ENCODE results near the gene ACR. TPM values are rescaled to one million over a fixed set of nuclear protein-coding genes. Genes with fewer than 3 reads are reported as not detected.

Gene ACR
- total RNA-seq, 2 donors from 2014 or later: 0.18 TPM; not detected in 1

- H3K27me3 ChIP-seq (ENCODE audit: control insufficient read depth, insufficient read depth, low read length, poor library complexity, severe bottlenecking): peaks cover 54% of the 10 kb centered on the region
- no peak overlapping the region for H3K27ac ChIP-seq (ENCODE audit: low read depth, low read length)
- peak; percentile 18 for TF ChIP-seq CTCF (conservative IDR thresholded peaks at IDR 0.05)
- no peak overlapping the region for H3K4me3 ChIP-seq (ENCODE audit: low read length)
- peaks cover 18% of the 10 kb centered on the region for H3K36me3 Mint-ChIP-seq (ENCODE audit: low read depth)
- no peak overlapping the region for H3K9ac ChIP-seq (ENCODE audit: extremely low read depth, low read length, poor library complexity, severe bottlenecking)
- no peaks in the 10 kb centered on the region for H3K9me3 Mint-ChIP-seq
- H3K4me1 Mint-ChIP-seq: no peaks in the 10 kb centered on the region
- H3K27me3 Mint-ChIP-seq (ENCODE audit: insufficient read depth): peaks cover 61% of the 10 kb centered on the region
- no peaks in the 10 kb centered on the region for H3K9me3 ChIP-seq (ENCODE audit: control insufficient read depth, low read length)
- WGBS, 2 experiments (ENCODE audit: insufficient coverage in 1 of 2, insufficient read length in 1 of 2): 85 to 88% methylated on average over 9 to 10 of the region's 10 CpGs
- H3K4me3 Mint-ChIP-seq: no peak overlapping the region
- DNase-seq: no peak
- peaks cover 3% of the 10 kb centered on the region for H3K36me3 ChIP-seq (ENCODE audit: control insufficient read depth, insufficient read depth, low read length)
- no peaks in the 10 kb centered on the region for H3K4me1 ChIP-seq (ENCODE audit: control insufficient read depth, insufficient read depth, low read length)
- H3K27ac Mint-ChIP-seq: no peak overlapping the region
Observed at GRCh38 chr22:50717709-50718351, 20.2 kb upstream of the ACR start.

GRCh38 chr22:50718352-50718709 lies 19.7 kb upstream of the ACR start:
- TF ChIP-seq CTCF (conservative IDR thresholded peaks at IDR 0.05): no peak
- Histone ChIP-seq H3K36me3 (ENCODE audit: control insufficient read depth, insufficient read depth, low read length) (peaks cover 3% of the 10 kb centered on the region), H3K27me3 (ENCODE audit: control insufficient read depth, insufficient read depth, low read length, poor library complexity, severe bottlenecking) (peaks cover 54% of the 10 kb centered on the region), H3K27ac (ENCODE audit: low read depth, low read length) (no peak overlapping the region), H3K4me3 (ENCODE audit: low read length) (no peak overlapping the region), H3K9ac (ENCODE audit: extremely low read depth, low read length, poor library complexity, severe bottlenecking) (no peak overlapping the region), H3K4me1 (ENCODE audit: control insufficient read depth, insufficient read depth, low read length) (no peaks in the 10 kb centered on the region), H3K9me3 (ENCODE audit: control insufficient read depth, low read length) (no peaks in the 10 kb centered on the region)
- 93 to 95% methylated on average over 7 to 10 of the region's 10 CpGs for WGBS, 2 experiments (ENCODE audit: insufficient coverage in 1 of 2, insufficient read length in 1 of 2)
- Mint-ChIP-seq H3K27me3 (ENCODE audit: insufficient read depth) (peaks cover 66% of the 10 kb centered on the region), H3K27ac (no peak overlapping the region), H3K4me1 (no peaks in the 10 kb centered on the region), H3K9me3 (no peaks in the 10 kb centered on the region), H3K36me3 (ENCODE audit: low read depth) (peaks cover 20% of the 10 kb centered on the region), H3K4me3 (no peak overlapping the region)
- no peak for DNase-seq

GRCh38 chr22:50719814-50720300 lies 18.1 kb upstream of the ACR start:
- H3K4me1 ChIP-seq (ENCODE audit: control insufficient read depth, insufficient read depth, low read length): no peaks in the 10 kb centered on the region
- Mint-ChIP-seq H3K9me3 (no peaks in the 10 kb centered on the region), H3K36me3 (ENCODE audit: low read depth) (peaks cover 20% of the 10 kb centered on the region), H3K4me3 (peak overlapping the region; percentile 22), H3K27ac (no peak overlapping the region), H3K4me1 (no peaks in the 10 kb centered on the region), H3K27me3 (ENCODE audit: insufficient read depth) (peaks cover 72% of the 10 kb centered on the region)
- H3K9ac ChIP-seq (ENCODE audit: extremely low read depth, low read length, poor library complexity, severe bottlenecking): no peak overlapping the region
- H3K36me3 ChIP-seq (ENCODE audit: control insufficient read depth, insufficient read depth, low read length): peaks cover 3% of the 10 kb centered on the region
- TF ChIP-seq CTCF (conservative IDR thresholded peaks at IDR 0.05): no peak
- H3K27ac ChIP-seq (ENCODE audit: low read depth, low read length): no peak overlapping the region
- H3K9me3 ChIP-seq (ENCODE audit: control insufficient read depth, low read length): no peaks in the 10 kb centered on the region
- H3K27me3 ChIP-seq (ENCODE audit: control insufficient read depth, insufficient read depth, low read length, poor library complexity, severe bottlenecking): peaks cover 54% of the 10 kb centered on the region
- 22 to 43% methylated on average over 13 to 40 of the region's 40 CpGs for WGBS, 2 experiments (ENCODE audit: insufficient coverage in 1 of 2, insufficient read length in 1 of 2)
- no peak for DNase-seq
- H3K4me3 ChIP-seq (ENCODE audit: low read length): no peak overlapping the region
